Spleen (tissue), 7 donors: ENCODE data around the gene CADM2.

Experiments used
- CTCF ChIP-seq, 11 experiments: fragments of 200-600 bp in 7 of 11; fragments of 450-650 bp in 4 of 11; sonication (generic) in 4 of 11; IDR thresholded peaks in 8 of 11; conservative IDR thresholded peaks in 3 of 11; 1 replicate in 7 of 11; 2 replicates in 4 of 11; pipeline versions ENCODE4 v1.4.0 to v1.8.0; 2016 to 2021; ENCODE audit warnings: antibody characterized with exemption in 11 of 11, inconsistent platforms in 4 of 11, mild to moderate bottlenecking in 1 of 11
- POLR2A ChIP-seq, 3 donors: fragments of 450-650 bp; IDR thresholded peaks; one replicate each; pipeline ENCODE4 v1.5.1; 2017; ENCODE audit warnings: antibody characterized with exemption in 3 of 3, mild to moderate bottlenecking in 1 of 3
- POLR2AphosphoS5 ChIP-seq, 3 donors: sonication (generic); formaldehyde crosslinking; IDR thresholded peaks; one replicate each; pipeline ENCODE4 v1.5.1; 2017; ENCODE audit warnings: antibody characterized with exemption in 3 of 3
- donor health status: DM: no; HTN: no; CAD: no; lungs with moderate emphysema.
- donor health status: DM: no; HTN: no; CAD: no.
- donor health status: DM: no; HTN: no; CAD: no.

DNA sequence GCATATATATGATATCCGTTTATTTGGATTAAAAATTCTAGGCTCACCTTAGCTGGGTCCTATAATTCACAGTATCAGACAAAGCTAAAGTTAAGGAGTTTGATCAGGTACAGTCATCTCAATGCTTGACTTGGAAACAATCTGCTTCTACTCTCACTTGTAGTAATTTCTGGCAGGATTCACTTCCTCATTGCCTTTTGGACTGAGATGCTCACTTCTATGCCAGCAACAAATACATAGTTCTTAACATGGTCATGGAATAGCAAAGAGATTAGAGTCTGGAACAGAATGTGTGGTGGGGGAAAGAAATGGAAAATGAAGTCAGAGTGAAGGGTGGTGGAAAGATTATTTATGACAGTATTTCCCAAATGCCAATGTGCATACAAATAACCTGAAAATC is 693.6 kb downstream of the CADM2 start:
- TF ChIP-seq POLR2AphosphoS5 (IDR thresholded peaks at IDR 0.05) = no peak
- TF ChIP-seq POLR2A (IDR thresholded peaks at IDR 0.05) = no peak
- no peak for TF ChIP-seq CTCF (IDR thresholded peaks at IDR 0.05 in 8 of 11, conservative IDR thresholded peaks at IDR 0.05 in 3 of 11)
